ENCODE data around the gene CCDC50.

Gene CCDC50

DNA sequence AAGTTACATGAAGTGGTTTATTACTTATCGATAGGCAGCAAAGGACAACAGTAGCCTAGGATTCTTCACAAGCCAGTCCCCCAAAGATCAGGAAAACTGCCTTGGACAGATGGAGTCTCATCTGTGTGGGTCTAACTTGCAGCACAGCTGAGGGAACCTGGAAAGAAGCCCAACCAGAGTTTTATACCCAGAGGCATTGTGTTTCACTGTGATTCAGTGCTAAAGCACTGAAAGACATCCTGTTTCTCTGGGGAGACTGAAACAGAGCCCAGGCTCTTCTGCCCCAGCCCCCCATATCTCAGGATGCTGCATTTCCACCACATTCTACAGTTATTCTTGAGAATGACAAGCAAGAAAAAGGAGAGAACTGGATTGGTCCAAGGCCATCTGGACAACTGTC lies 83.6 kb downstream of the CCDC50 start:
- H3K27ac ChIP-seq (ENCODE audit: low read depth, low read length) = no peak overlapping the region

DNA sequence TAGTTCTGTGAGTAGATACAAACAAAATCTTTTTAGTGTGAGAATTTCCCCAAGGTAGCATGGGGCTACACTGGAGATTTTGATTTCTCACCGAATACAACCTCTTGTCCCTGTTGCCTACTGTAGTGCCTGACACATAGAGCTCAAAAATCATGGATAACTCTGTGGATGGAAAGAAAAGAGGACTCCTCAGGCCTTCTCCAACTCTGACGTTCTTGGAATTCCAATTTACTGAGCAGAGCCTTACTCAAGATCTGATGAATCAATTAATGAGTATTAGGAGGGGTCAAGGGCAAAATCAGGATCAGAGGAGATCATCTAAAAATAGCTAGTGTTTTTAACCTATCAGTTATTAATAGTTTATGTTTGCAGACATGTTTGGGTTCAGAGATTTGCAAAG lies 85.1 kb downstream of the CCDC50 start:
- H3K4me3 ChIP-seq (ENCODE audit: low read depth in 1 of 2, low read length in 2 of 2) = no peak overlapping the region
- H3K36me3 ChIP-seq (ENCODE audit: insufficient read depth, low read length) = no peaks in the 10 kb centered on the region
- H3K9ac ChIP-seq (ENCODE audit: low read length) = no peak overlapping the region
- H3K4me1 ChIP-seq (ENCODE audit: insufficient read depth, low read length) = no peaks in the 10 kb centered on the region
- no peaks in the 10 kb centered on the region for H3K27me3 ChIP-seq (ENCODE audit: control insufficient read depth in 1 of 2, insufficient read depth in 2 of 2, low read length in 2 of 2)
- H3K27ac ChIP-seq (ENCODE audit: low read depth, low read length) = no peak overlapping the region
- no peaks in the 10 kb centered on the region for H3K9me3 ChIP-seq (ENCODE audit: low read length)

More for the DNA sequence above, 83.6 kb downstream of the CCDC50 start:
- no peak overlapping the region for H3K4me3 ChIP-seq (ENCODE audit: low read depth in 1 of 2, low read length in 2 of 2)
- no peaks in the 10 kb centered on the region for H3K4me1 ChIP-seq (ENCODE audit: insufficient read depth, low read length)
- no peaks in the 10 kb centered on the region for H3K27me3 ChIP-seq (ENCODE audit: control insufficient read depth in 1 of 2, insufficient read depth in 2 of 2, low read length in 2 of 2)
- H3K9ac ChIP-seq (ENCODE audit: low read length) = no peak overlapping the region
- no peaks in the 10 kb centered on the region for H3K9me3 ChIP-seq (ENCODE audit: low read length)
- H3K36me3 ChIP-seq (ENCODE audit: insufficient read depth, low read length) = no peaks in the 10 kb centered on the region

DNA sequence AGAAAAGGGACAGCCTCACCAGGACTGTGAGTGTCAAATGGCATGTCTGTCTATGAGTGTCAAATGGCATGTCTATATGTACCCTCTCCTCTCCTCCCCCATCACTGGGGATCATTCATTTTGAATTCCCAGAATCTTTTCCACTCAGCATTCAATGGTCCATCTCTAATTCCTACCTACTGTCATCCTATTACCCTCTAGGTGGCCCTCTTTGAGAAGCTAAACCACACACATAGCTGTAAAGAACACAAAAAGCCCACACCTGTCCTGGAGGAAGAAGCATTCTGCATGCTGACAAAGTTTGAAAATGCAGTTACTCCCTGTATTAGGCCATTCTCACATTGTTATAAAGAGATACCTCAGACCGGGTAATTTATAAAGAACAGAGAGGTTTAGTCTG lies 85.5 kb downstream of the CCDC50 start:
- no peaks in the 10 kb centered on the region for H3K27me3 ChIP-seq (ENCODE audit: control insufficient read depth in 1 of 2, insufficient read depth in 2 of 2, low read length in 2 of 2)
- H3K9ac ChIP-seq (ENCODE audit: low read length) = no peak overlapping the region
- no peak overlapping the region for H3K27ac ChIP-seq (ENCODE audit: low read depth, low read length)
- H3K9me3 ChIP-seq (ENCODE audit: low read length) = no peaks in the 10 kb centered on the region
- no peaks in the 10 kb centered on the region for H3K36me3 ChIP-seq (ENCODE audit: insufficient read depth, low read length)
- no peak overlapping the region for H3K4me3 ChIP-seq (ENCODE audit: low read depth in 1 of 2, low read length in 2 of 2)
- H3K4me1 ChIP-seq (ENCODE audit: insufficient read depth, low read length) = no peaks in the 10 kb centered on the region

DNA sequence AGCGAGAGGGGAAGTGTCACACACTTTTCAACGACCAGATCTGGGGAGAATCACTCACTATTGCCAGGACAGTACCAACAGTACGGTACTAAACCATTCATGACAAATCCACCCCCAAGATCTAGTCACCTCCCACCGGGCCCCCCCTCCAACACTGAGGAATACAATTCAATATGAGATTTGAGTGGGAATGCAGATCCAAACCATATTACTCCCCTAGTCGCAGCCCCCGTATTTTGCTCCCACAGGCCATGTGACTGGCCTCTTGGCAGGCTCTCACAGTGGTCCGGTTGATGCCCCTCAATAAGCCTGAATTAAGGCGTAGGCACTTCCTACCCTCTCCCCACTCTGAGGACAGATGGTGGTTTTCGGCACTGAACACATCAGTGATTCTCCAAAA lies 86.4 kb downstream of the CCDC50 start:
- H3K9ac ChIP-seq (ENCODE audit: low read length) = no peak overlapping the region
- H3K36me3 ChIP-seq (ENCODE audit: insufficient read depth, low read length) = no peaks in the 10 kb centered on the region
- no peaks in the 10 kb centered on the region for H3K4me1 ChIP-seq (ENCODE audit: insufficient read depth, low read length)
- H3K27me3 ChIP-seq (ENCODE audit: control insufficient read depth in 1 of 2, insufficient read depth in 2 of 2, low read length in 2 of 2) = no peaks in the 10 kb centered on the region
- no peak overlapping the region for H3K4me3 ChIP-seq (ENCODE audit: low read depth in 1 of 2, low read length in 2 of 2)
- H3K9me3 ChIP-seq (ENCODE audit: low read length) = no peaks in the 10 kb centered on the region
- H3K27ac ChIP-seq (ENCODE audit: low read depth, low read length) = no peak overlapping the region

DNA sequence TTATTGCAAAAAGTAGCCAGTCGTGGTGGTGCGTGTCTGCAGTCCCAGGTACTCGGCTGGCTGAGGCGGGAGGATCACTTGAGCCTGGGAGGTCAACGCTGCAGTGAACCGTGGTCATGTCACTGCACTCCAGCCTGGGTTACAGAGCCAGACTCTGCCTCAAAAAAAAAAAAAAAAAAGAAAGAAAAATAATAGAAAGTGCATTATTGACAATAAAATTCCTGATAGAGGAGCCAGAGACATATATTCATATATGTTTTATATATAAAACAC lies 88.2 kb downstream of the CCDC50 start:
- H3K9ac ChIP-seq (ENCODE audit: low read length) = no peak overlapping the region
- H3K9me3 ChIP-seq (ENCODE audit: low read length) = no peaks in the 10 kb centered on the region
- no peaks in the 10 kb centered on the region for H3K4me1 ChIP-seq (ENCODE audit: insufficient read depth, low read length)
- no peaks in the 10 kb centered on the region for H3K36me3 ChIP-seq (ENCODE audit: insufficient read depth, low read length)
- no peak overlapping the region for H3K27ac ChIP-seq (ENCODE audit: low read depth, low read length)
- no peaks in the 10 kb centered on the region for H3K27me3 ChIP-seq (ENCODE audit: control insufficient read depth in 1 of 2, insufficient read depth in 2 of 2, low read length in 2 of 2)
- H3K4me3 ChIP-seq (ENCODE audit: low read depth in 1 of 2, low read length in 2 of 2) = no peak overlapping the region

DNA sequence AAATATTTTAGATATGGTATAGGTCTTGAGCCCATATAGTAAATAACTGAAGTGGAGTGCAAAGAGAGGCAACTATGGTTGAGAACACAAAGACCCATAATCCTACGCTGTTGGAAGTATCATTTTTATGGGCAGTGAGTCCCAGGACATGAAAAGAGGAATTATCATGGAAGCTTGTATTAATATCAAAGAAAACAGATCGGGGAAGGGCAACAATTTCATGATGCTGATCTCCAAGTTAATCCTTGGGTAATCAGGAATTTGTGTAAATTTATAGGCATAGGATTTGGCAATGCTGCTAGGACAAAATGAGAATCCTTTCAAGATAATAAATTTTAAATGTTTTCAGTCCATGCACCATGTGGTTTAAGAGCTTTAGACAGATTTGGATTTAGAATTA lies 91.6 kb downstream of the CCDC50 start:
- H3K36me3 ChIP-seq (ENCODE audit: insufficient read depth, low read length) = no peaks in the 10 kb centered on the region
- H3K4me3 ChIP-seq (ENCODE audit: low read depth in 1 of 2, low read length in 2 of 2) = no peak overlapping the region
- H3K9me3 ChIP-seq (ENCODE audit: low read length) = no peaks in the 10 kb centered on the region
- no peaks in the 10 kb centered on the region for H3K4me1 ChIP-seq (ENCODE audit: insufficient read depth, low read length)
- H3K27ac ChIP-seq (ENCODE audit: low read depth, low read length) = no peak overlapping the region
- H3K9ac ChIP-seq (ENCODE audit: low read length) = no peak overlapping the region
- H3K27me3 ChIP-seq (ENCODE audit: control insufficient read depth in 1 of 2, insufficient read depth in 2 of 2, low read length in 2 of 2) = no peaks in the 10 kb centered on the region

DNA sequence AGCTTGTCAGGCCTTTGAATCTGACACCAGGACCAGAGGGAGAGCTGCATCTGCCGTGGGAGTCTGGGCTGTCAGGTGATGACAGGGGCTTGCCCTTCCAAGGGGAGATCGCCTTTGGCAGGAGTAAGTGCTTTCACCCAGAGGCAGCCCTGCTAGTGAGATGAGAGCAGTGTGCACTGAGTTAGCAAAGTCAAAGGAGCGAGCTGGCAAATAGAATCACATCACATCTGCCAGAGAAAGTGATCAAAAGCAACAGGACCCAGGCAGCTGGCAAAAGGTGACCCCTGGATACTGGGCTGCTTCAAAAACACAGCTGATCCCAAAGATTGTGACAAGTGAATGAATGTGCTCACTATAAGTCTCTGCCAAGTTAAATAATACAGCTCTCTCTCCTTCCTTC lies 95.7 kb downstream of the CCDC50 start:
- Histone ChIP-seq H3K27ac (ENCODE audit: low read depth, low read length) (no peak overlapping the region), H3K9me3 (ENCODE audit: low read length) (no peaks in the 10 kb centered on the region), H3K36me3 (ENCODE audit: insufficient read depth, low read length) (no peaks in the 10 kb centered on the region), H3K4me3 (ENCODE audit: low read depth in 1 of 2, low read length in 2 of 2) (no peak overlapping the region), H3K4me1 (ENCODE audit: insufficient read depth, low read length) (no peaks in the 10 kb centered on the region), H3K9ac (ENCODE audit: low read length) (no peak overlapping the region), H3K27me3 (ENCODE audit: control insufficient read depth in 1 of 2, insufficient read depth in 2 of 2, low read length in 2 of 2) (no peaks in the 10 kb centered on the region)

DNA sequence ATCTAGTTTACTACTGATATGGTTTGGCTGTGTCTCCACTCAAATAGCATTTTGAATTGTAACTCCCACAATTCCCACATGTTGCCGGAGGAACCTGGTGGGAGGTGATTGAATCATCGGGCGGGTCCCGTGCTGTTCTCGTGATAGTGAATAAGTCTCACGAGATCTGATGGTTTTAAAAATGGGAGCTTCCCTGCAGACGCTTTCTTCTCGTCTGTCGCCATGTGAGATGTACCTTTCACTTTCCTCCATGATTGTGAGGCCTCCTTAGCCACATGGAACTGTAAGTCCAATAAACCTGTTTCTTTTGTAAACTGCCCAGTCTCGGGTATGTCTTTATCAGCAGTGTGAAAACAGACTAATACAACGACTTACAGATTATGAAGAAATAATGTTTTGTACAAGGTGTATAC lies 96.1 kb downstream of the CCDC50 start:
- Histone ChIP-seq H3K36me3 (ENCODE audit: insufficient read depth, low read length) (no peaks in the 10 kb centered on the region), H3K9me3 (ENCODE audit: low read length) (no peaks in the 10 kb centered on the region), H3K27me3 (ENCODE audit: control insufficient read depth in 1 of 2, insufficient read depth in 2 of 2, low read length in 2 of 2) (no peaks in the 10 kb centered on the region), H3K4me3 (ENCODE audit: low read depth in 1 of 2, low read length in 2 of 2) (no peak overlapping the region), H3K4me1 (ENCODE audit: insufficient read depth, low read length) (no peaks in the 10 kb centered on the region), H3K9ac (ENCODE audit: low read length) (no peak overlapping the region), H3K27ac (ENCODE audit: low read depth, low read length) (no peak overlapping the region)

DNA sequence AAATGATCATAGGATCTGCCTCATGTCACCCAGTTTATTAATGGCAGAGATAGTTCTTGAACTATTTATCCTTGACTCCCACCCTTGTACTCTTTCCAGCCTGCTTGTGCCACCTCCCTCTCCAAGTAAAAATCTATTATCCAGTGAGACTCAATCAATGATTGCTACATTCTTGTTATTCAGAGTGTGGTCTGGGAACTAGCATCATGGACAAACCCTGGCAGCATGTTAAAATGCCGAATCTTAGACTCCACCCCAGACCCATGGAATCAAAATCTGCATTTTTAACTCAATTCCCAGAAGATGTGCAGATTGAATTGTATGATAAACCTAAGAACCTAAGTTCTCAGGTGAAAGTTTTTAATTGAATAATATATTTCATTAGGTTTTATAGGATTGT lies 97.1 kb downstream of the CCDC50 start:
- Histone ChIP-seq H3K9ac (ENCODE audit: low read length) (no peak overlapping the region), H3K9me3 (ENCODE audit: low read length) (no peaks in the 10 kb centered on the region), H3K27me3 (ENCODE audit: control insufficient read depth in 1 of 2, insufficient read depth in 2 of 2, low read length in 2 of 2) (no peaks in the 10 kb centered on the region), H3K4me3 (ENCODE audit: low read depth in 1 of 2, low read length in 2 of 2) (no peak overlapping the region), H3K27ac (ENCODE audit: low read depth, low read length) (no peak overlapping the region), H3K36me3 (ENCODE audit: insufficient read depth, low read length) (no peaks in the 10 kb centered on the region), H3K4me1 (ENCODE audit: insufficient read depth, low read length) (no peaks in the 10 kb centered on the region)

DNA sequence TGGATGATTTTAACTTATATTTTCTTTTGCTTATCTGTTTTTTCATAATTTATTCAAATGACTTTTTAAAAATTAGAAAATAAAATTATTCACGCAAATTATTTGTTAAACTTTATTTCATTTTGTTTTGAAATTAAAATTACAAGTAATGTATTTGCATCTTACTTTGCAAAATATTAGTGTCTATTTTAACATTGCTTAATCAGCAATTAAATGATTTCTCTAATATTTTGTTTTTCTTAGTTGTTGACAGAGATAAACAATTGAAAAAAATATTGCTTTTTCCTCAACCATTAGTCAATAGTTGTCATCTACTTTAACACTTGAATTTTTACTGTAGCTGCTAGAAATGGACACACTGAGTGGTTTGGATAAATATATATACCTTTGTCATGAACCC lies 99.0 kb downstream of the CCDC50 start:
- Histone ChIP-seq H3K27me3 (ENCODE audit: control insufficient read depth in 1 of 2, insufficient read depth in 2 of 2, low read length in 2 of 2) (no peaks in the 10 kb centered on the region), H3K4me1 (ENCODE audit: insufficient read depth, low read length) (no peaks in the 10 kb centered on the region), H3K36me3 (ENCODE audit: insufficient read depth, low read length) (no peaks in the 10 kb centered on the region), H3K9ac (ENCODE audit: low read length) (no peak overlapping the region), H3K27ac (ENCODE audit: low read depth, low read length) (no peak overlapping the region), H3K4me3 (ENCODE audit: low read depth in 1 of 2, low read length in 2 of 2) (no peak overlapping the region), H3K9me3 (ENCODE audit: low read length) (no peaks in the 10 kb centered on the region)

DNA sequence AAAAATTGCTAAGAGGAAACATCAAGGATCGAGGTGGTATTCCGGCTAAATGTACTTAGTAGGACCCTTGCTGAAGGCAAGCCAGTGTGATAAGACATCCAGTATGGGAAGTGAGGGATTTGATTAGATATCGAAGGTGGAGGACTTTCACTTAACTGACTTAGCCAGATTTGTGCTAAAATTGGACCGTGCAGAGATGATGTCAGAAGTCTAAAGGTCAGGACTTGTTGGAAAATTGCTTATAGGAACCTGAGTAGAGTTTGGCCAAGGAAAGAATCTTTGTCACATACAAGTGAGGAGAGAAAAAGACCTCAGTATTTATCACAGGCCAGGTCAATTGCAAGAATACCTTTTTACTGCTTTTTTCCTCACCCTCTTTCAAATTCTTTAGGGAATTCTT lies 100.9 kb downstream of the CCDC50 start:
- H3K4me1 ChIP-seq (ENCODE audit: insufficient read depth, low read length) = no peaks in the 10 kb centered on the region
- H3K4me3 ChIP-seq (ENCODE audit: low read depth in 1 of 2, low read length in 2 of 2) = no peak overlapping the region
- H3K9ac ChIP-seq (ENCODE audit: low read length) = no peak overlapping the region
- no peaks in the 10 kb centered on the region for H3K36me3 ChIP-seq (ENCODE audit: insufficient read depth, low read length)
- no peaks in the 10 kb centered on the region for H3K27me3 ChIP-seq (ENCODE audit: control insufficient read depth in 1 of 2, insufficient read depth in 2 of 2, low read length in 2 of 2)
- no peaks in the 10 kb centered on the region for H3K9me3 ChIP-seq (ENCODE audit: low read length)
- H3K27ac ChIP-seq (ENCODE audit: low read depth, low read length) = no peak overlapping the region

DNA sequence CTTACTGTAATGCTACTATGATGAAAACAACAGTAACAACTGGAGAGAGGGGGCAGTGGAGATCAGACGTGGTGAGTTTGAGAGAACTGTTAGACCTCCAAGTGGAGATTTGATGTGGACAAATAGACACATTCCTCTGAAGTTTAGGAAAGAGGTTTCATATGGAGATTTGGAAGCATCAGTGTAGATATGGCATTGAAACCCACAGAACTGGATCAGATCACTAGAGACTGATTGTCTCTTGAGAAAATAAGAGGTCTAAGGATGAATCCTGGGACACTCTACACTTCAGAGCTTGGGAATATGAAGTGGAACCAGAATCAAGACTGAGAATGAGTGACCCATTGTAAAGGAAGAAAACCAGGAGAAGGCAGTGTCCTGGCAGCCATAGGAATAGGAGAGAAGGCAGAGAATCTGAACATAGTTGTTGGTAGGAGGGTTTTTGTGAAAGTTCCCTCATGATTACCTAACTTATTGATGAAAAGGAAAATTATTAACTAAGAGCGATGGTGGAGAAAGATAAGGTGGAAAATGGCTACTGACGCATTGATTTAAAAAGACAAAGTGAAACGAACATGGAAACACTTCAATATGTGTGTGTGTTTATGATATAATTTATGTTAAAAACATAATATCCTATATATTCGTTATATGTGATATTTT lies 102.1 kb downstream of the CCDC50 start:
- H3K9ac ChIP-seq (ENCODE audit: low read length) = no peak overlapping the region
- H3K4me1 ChIP-seq (ENCODE audit: insufficient read depth, low read length) = no peaks in the 10 kb centered on the region
- H3K27ac ChIP-seq (ENCODE audit: low read depth, low read length) = no peak overlapping the region
- H3K9me3 ChIP-seq (ENCODE audit: low read length) = no peaks in the 10 kb centered on the region
- no peak overlapping the region for H3K4me3 ChIP-seq (ENCODE audit: low read depth in 1 of 2, low read length in 2 of 2)
- H3K27me3 ChIP-seq (ENCODE audit: control insufficient read depth in 1 of 2, insufficient read depth in 2 of 2, low read length in 2 of 2) = no peaks in the 10 kb centered on the region
- no peaks in the 10 kb centered on the region for H3K36me3 ChIP-seq (ENCODE audit: insufficient read depth, low read length)
